Activated B cell treated with CpG ODN at 0.5 μM for 24 hours (primary cell): ENCODE measurements around the gene FBXW4. TPM values are rescaled to one million over a fixed set of nuclear protein-coding genes. Genes with fewer than 3 reads are reported as not detected.

Experiments used
- ATAC-seq: fragments of 200-7000 bp; cut with Tn5 transposase; one replicate; pipeline ENCODE4 v1.10.0; 2021; ENCODE audit warnings: low read depth, mild to moderate bottlenecking, moderate library complexity
- CTCF ChIA-PET: fragments of 350-600 bp; sonication (Branson Sonifier 250); formaldehyde crosslinking; loops from one replicate; lab custom pipeline; 2021; ENCODE audit warnings: antibody characterized with exemption; lab: Charles Lee
- POLR2A ChIA-PET: fragments of 350-600 bp; sonication (Branson Sonifier 250); formaldehyde crosslinking; loops from one replicate; lab custom pipeline; 2021; ENCODE audit warnings: antibody characterized with exemption; lab: Charles Lee
- DNase-seq: peaks from one replicate; pipeline ENCODE4 v3.0.0; 2022
- H3K27ac Mint-ChIP-seq: one replicate; pipeline ENCODE4 v1.8.0; 2020; ENCODE audit warnings: mixed read lengths
- H3K27me3 Mint-ChIP-seq: one replicate; pipeline ENCODE4 v1.8.0; 2021; ENCODE audit warnings: mixed read lengths
- H3K36me3 Mint-ChIP-seq: one replicate; pipeline ENCODE4 v1.8.0; 2021; ENCODE audit warnings: low read depth, mixed read lengths
- H3K4me1 Mint-ChIP-seq: one replicate; pipeline ENCODE4 v1.8.0; 2021; ENCODE audit warnings: mixed read lengths
- H3K4me3 Mint-ChIP-seq: one replicate; pipeline ENCODE4 v1.8.0; 2020; ENCODE audit warnings: mild to moderate bottlenecking, mixed read lengths
- H3K9me3 Mint-ChIP-seq: one replicate; pipeline ENCODE4 v1.8.0; 2020; ENCODE audit warnings: mixed read lengths
- intact Hi-C: fragments of 100-400 bp; cut with micrococcal nuclease; formaldehyde crosslinking; loops from one replicate; pipeline ENCODE4 v1.15.1; 2024
- total RNA-seq: library from RNA; stranded (reverse); gene quantifications from 2 replicates; pipeline ENCODE4 v1.2.3, GENCODE V29; 2022
- TF ChIP-seq, protein P1 (sequence below): fragments of 200-600 bp; IDR thresholded peaks from one replicate; pipeline ENCODE4 v1.8.0; 2022; ENCODE audit warnings: antibody characterized with exemption, mild to moderate bottlenecking

FBXW4 gene
- total RNA-seq, 1 donor from 2014 or later: 74.2 TPM

DNA sequence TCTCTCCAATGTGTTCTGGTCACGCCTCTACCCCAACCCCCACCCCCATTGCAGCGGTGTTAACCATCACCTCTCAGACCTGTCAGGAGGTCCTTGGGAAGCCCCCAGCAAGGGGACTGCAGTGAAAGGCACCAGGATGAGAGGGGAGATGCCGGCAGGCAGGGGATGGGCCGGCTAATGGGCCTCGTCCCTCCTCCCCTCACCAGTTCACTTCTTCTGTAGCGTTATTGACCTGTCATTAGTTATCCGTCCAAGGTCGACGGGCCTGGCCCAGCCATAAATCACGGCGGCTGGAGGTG is 125.7 kb downstream of the FBXW4 start:
- intact Hi-C loops: loop anchor here (10.0 kb wide), 1 partner anchor 214 kb away; the partner anchor contains the start of gene BTRC
- CTCF ChIA-PET: interaction anchor here (0.6 to 3.9 kb wide), 10 partner anchors 17 to 412 kb away, joined by 3 to 32 read pairs (median 6); partner anchors contain the start of genes DPCD and POLL
- no peak for DNase-seq

DNA sequence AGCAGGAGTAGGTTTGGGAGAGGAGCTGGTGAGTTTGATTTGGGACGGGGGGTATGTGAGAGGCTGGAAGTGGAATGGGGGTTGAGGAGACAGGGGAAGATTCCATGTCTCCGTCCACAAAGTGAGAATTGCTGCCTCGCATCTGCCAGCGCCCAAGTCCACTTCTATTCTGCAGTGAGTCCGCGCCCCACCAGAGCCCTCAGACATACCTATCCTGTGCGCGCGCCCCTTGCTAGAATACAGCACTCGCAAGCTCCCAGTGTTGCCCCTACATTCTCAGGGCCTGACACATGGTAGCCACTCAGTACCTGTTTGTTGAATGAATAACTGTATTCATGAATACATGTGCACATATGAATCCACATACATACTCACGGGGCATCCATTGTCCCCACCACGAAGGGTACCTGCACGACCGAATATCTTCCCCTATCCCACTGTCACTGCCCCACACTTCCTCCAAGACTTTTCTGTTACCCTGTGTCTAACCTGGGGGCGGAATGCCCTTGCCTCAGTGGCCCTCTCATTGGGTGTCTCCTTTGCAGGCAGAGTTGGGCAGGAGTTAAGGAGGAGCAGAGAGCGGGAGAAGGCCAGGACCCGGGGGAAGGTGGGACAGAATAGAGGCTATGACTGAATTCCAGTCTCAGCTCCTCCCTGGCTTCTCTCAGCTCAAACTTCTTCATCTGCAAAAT is 126.8 kb downstream of the FBXW4 start:
- CTCF ChIA-PET: interaction anchor here (1.8 kb wide), 1 partner anchor 353 kb away, joined by 4 read pairs; no protein-coding TSS in a partner anchor
- peak overlapping the region; percentile 46 for H3K4me3 Mint-ChIP-seq
- no peak overlapping the region for H3K27ac Mint-ChIP-seq
- intact Hi-C loops: loop anchor here (10.0 kb wide), 1 partner anchor 213 kb away; the partner anchor contains the start of gene BTRC
- peaks cover 2% of the 10 kb centered on the region for H3K9me3 Mint-ChIP-seq
- DNase-seq (no peak), ATAC-seq (no peak)
- H3K27me3 Mint-ChIP-seq: peaks cover 48% of the 10 kb centered on the region
- peaks cover 22% of the 10 kb centered on the region for H3K4me1 Mint-ChIP-seq
- TF ChIP-seq, protein P1, sequence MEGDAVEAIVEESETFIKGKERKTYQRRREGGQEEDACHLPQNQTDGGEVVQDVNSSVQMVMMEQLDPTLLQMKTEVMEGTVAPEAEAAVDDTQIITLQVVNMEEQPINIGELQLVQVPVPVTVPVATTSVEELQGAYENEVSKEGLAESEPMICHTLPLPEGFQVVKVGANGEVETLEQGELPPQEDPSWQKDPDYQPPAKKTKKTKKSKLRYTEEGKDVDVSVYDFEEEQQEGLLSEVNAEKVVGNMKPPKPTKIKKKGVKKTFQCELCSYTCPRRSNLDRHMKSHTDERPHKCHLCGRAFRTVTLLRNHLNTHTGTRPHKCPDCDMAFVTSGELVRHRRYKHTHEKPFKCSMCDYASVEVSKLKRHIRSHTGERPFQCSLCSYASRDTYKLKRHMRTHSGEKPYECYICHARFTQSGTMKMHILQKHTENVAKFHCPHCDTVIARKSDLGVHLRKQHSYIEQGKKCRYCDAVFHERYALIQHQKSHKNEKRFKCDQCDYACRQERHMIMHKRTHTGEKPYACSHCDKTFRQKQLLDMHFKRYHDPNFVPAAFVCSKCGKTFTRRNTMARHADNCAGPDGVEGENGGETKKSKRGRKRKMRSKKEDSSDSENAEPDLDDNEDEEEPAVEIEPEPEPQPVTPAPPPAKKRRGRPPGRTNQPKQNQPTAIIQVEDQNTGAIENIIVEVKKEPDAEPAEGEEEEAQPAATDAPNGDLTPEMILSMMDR: no peak
- POLR2A ChIA-PET: interaction anchor here (0.5 to 0.6 kb wide), 2 partner anchors 489 to 497 kb away, joined by 3 to 5 read pairs; no protein-coding TSS in a partner anchor
- H3K36me3 Mint-ChIP-seq: no peaks in the 10 kb centered on the region

More for the DNA sequence above, 125.7 kb downstream of the FBXW4 start:
- Mint-ChIP-seq H3K27me3 (peaks cover 43% of the 10 kb centered on the region), H3K4me1 (peaks cover 22% of the 10 kb centered on the region), H3K36me3 (no peaks in the 10 kb centered on the region), H3K9me3 (peaks cover 2% of the 10 kb centered on the region), H3K4me3 (peak overlapping the region; percentile 84), H3K27ac (no peak overlapping the region)
- POLR2A ChIA-PET: interaction anchor here (0.5 kb wide), 1 partner anchor 560 kb away, joined by 3 read pairs; no protein-coding TSS in a partner anchor
- ATAC-seq: no peak
- TF ChIP-seq, protein P1: no peak

DNA sequence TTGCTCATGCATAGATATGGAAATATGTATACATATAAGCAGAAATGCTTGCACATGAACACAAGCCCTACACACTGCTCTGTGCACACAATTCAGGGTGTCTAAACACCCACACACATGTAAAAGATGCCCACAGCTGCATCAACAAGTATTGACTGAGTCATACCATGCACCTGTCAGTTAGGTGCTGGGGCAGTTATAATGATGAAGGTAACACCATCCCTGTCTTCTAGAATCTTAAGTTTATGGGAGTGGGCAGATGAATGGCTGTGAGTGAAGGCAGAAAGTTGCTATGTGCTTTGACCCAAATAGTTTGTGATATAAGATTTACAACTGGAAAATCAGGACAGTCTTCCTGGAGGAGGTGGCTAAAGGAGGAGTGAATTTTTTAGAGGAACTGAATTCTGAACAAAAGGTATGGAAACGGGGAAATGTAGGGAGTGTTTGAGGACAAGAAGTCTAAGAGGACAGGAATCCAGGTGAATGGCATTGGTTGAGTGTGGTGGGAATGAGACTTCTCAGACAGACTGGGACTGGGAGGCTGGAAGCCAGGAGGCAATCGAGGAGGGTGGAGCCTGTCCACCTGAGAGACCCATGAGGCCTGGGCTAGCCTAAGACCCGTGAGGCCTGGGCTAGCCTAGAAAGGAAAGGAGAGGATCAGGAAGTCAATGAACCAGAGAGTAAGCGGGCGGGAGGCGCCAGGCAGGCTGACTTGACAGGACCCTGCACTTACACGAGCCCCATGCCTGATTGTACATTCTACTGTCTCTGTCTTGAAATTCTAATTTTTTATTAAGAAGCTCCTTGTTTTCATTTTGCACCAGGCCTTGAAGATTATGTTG is 127.6 kb downstream of the FBXW4 start:
- Mint-ChIP-seq H3K36me3 (no peaks in the 10 kb centered on the region), H3K27me3 (peaks cover 48% of the 10 kb centered on the region), H3K4me3 (peak overlapping the region; percentile 44), H3K9me3 (no peaks in the 10 kb centered on the region), H3K27ac (no peak overlapping the region), H3K4me1 (peaks cover 22% of the 10 kb centered on the region)
- TF ChIP-seq, protein P1: no peak
- DNase-seq: no peak
- ChIA-PET POLR2A (interaction anchor here (0.5 kb wide), 1 partner anchor 496 kb away, joined by 5 read pairs; no protein-coding TSS in a partner anchor), CTCF (interaction anchor here (1.8 kb wide), 1 partner anchor 353 kb away, joined by 4 read pairs; no protein-coding TSS in a partner anchor)
- ATAC-seq: no peak
- intact Hi-C loops: loop anchor here (10.0 kb wide), 1 partner anchor 213 kb away; the partner anchor contains the start of gene BTRC

DNA sequence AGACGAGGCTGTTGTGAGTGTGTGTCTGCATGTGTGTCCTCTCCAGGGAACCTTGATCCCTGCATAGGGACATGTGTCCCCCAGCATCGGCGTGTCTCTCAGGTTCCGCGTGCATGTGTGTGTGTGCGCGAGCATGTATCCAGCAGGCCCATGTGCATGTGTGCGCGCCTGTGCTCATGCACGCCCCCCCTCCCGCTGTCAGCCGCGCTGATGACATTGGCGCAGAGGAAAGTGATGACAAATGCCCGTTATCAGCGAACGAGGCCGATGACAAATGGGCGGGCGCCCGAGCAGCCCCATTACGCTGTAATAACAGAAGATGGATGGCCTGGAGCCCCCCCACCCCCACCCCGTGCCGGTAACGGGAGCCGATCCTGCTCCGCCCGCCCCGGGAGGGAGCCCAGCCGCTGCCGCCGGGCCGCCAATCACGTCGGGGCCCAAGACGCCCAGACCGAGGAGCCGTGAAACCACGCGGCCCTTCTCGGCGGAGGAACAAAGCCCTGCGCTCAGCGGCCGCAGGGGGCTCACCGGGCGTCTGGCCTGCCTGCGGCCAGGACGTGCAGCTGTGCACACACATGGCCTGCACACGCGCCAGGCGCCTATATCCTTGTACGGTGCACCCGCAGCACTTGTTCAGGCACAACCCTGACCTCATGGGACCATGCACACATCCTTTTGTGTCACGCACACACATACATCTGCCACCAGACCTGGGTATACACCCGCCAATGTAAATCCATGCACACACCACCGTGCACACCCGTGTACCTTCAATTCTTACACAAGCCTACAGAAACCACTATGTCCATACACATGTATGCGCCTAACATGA is 128.4 kb downstream of the FBXW4 start:
- DNase-seq (no peak), ATAC-seq (no peak)
- no peaks in the 10 kb centered on the region for H3K9me3 Mint-ChIP-seq
- H3K27ac Mint-ChIP-seq: no peak overlapping the region
- peaks cover 51% of the 10 kb centered on the region for H3K27me3 Mint-ChIP-seq
- H3K4me3 Mint-ChIP-seq: peak overlapping the region; percentile 19
- POLR2A ChIA-PET: no interaction called here
- CTCF ChIA-PET: interaction anchor here (1.8 kb wide), 1 partner anchor 352 kb away, joined by 4 read pairs; no protein-coding TSS in a partner anchor
- H3K4me1 Mint-ChIP-seq: peaks cover 22% of the 10 kb centered on the region
- H3K36me3 Mint-ChIP-seq: no peaks in the 10 kb centered on the region
- intact Hi-C loops: loop anchor here (10.0 kb wide), 1 partner anchor 212 kb away; the partner anchor contains the start of gene BTRC
- TF ChIP-seq, protein P1: no peak
